HG03108 (cell line): Measurements from ENCODE around the gene TTLL1.
"Not testable (repeated sequence)": the region's sequence is repeated elsewhere in the genome, so short reads cannot be mapped to it uniquely, and the experiment has no call there.

ENCODE experiments used
- ATAC-seq: cut with Tn5 transposase; IDR thresholded peaks from one replicate; pipeline ENCODE4 v1.9.1; 2021; ENCODE audit warnings: moderate library complexity; ENCODE audit not compliant: unreplicated experiment

The TTLL1 gene

GRCh38 chr22:43110927-43111623, 21.9 kb upstream of the TTLL1 start:
- no peak for ATAC-seq

GRCh38 chr22:43110444-43110926, 21.3 kb upstream of the TTLL1 start, which contains the start of gene BIK:
Gene BIK (plus strand): TSS chr22:43110750. CDS start chr22:43124023, 13,273 bp downstream.
- ATAC-seq, result no peak

- no peak for ATAC-seq
These were observed 20.8 kb upstream of the TTLL1 start for GRCh38 chr22:43109921-43110443.

- ATAC-seq, result no peak
These were observed 20.3 kb upstream of the TTLL1 start for GRCh38 chr22:43109511-43109910.

- no peak for ATAC-seq
These were observed 17.1 kb upstream of the TTLL1 start for GRCh38 chr22:43106302-43106701.

GRCh38 chr22:43104950-43105349, 15.8 kb upstream of the TTLL1 start:
- ATAC-seq, result not testable (repeated sequence)

- ATAC-seq, result not testable (repeated sequence)
These were observed 14.9 kb upstream of the TTLL1 start for GRCh38 chr22:43104056-43104625.

GRCh38 chr22:43101306-43101705, 12.1 kb upstream of the TTLL1 start:
- no peak for ATAC-seq

- no peak for ATAC-seq
These were observed 11.0 kb upstream of the TTLL1 start for GRCh38 chr22:43100225-43100624.

- ATAC-seq, result no peak
These were observed 9.9 kb upstream of the TTLL1 start for GRCh38 chr22:43099095-43099494.

- no peak for ATAC-seq
These were observed 9.2 kb upstream of the TTLL1 start for GRCh38 chr22:43098356-43098755.

- no peak for ATAC-seq
These were observed 7.2 kb upstream of the TTLL1 start for GRCh38 chr22:43096420-43096819.

GRCh38 chr22:43094551-43094950, 5.4 kb upstream of the TTLL1 start:
- no peak for ATAC-seq

GRCh38 chr22:43094085-43094484, 4.9 kb upstream of the TTLL1 start:
- no peak for ATAC-seq

GRCh38 chr22:43092085-43092484, 2.9 kb upstream of the TTLL1 start:
- ATAC-seq, result no peak

- ATAC-seq, result no peak
These were observed 1.1 kb upstream of the TTLL1 start for GRCh38 chr22:43090130-43090789.

- no peak for ATAC-seq
These were observed 586 bp downstream of the TTLL1 start for GRCh38 chr22:43088627-43088983.

GRCh38 chr22:43085658-43086606, 3.3 kb downstream of the TTLL1 start:
- no peak for ATAC-seq

- no peak for ATAC-seq
These were observed 7.2 kb downstream of the TTLL1 start for GRCh38 chr22:43081968-43082367.

GRCh38 chr22:43080616-43081015, 8.6 kb downstream of the TTLL1 start:
- ATAC-seq, result no peak

- no peak for ATAC-seq
These were observed 9.4 kb downstream of the TTLL1 start for GRCh38 chr22:43079742-43080141.
